Uterus (tissue), 4 donors: ENCODE results near the gene HECTD1. TPM values are rescaled to one million over a fixed set of nuclear protein-coding genes. Genes with fewer than 3 reads are reported as not detected.
"Not testable (repeated sequence)": the region's sequence is repeated elsewhere in the genome, so short reads cannot be mapped to it uniquely, and the experiment has no call there.

Experiments used
- DNase-seq, 2 donors: peaks; one replicate each; pipeline ENCODE4 v3.0.0-alpha.2; 2019 to 2020
- H3K27ac ChIP-seq, 2 donors: fragments of 200-600 bp; sonication (generic); 1 replicate in 1 of 2; 2 replicates in 1 of 2; pipeline ENCODE4 v1.5.1; 2016 to 2018
- H3K27me3 ChIP-seq, 2 donors: fragments of 200-600 bp; sonication (generic); one replicate each; pipeline ENCODE4 v1.5.1; 2018 to 2019; ENCODE audit warnings: control low read depth in 1 of 2
- H3K36me3 ChIP-seq, 2 donors: fragments of 200-600 bp; sonication (generic); one replicate each; pipeline ENCODE4 v1.5.1; 2019; ENCODE audit warnings: control low read depth in 1 of 2
- H3K4me1 ChIP-seq, 2 donors: fragments of 200-600 bp; sonication (generic); one replicate each; pipeline ENCODE4 v1.5.1; 2018 to 2019; ENCODE audit warnings: control low read depth in 1 of 2
- H3K4me3 ChIP-seq, 2 donors: fragments of 200-600 bp; sonication (generic); 1 replicate in 1 of 2; 2 replicates in 1 of 2; pipeline ENCODE4 v1.5.1; 2018 to 2019; ENCODE audit warnings: mild to moderate bottlenecking in 1 of 2
- H3K9me3 ChIP-seq, 2 donors: fragments of 200-600 bp; sonication (generic); one replicate each; pipeline ENCODE4 v1.5.1; 2019; ENCODE audit warnings: control low read depth in 1 of 2
- POLR2A ChIP-seq, 2 donors: fragments of 450-650 bp; IDR thresholded peaks; one replicate each; pipeline ENCODE4 v1.6.1; 2016; ENCODE audit warnings: antibody characterized with exemption in 2 of 2, mild to moderate bottlenecking in 1 of 2, moderate library complexity in 1 of 2
- intact Hi-C: fragments of 100-400 bp; cut with DNase I; formaldehyde crosslinking; loops from one replicate; pipeline ENCODE4 v1.15.1; 2023; ENCODE audit warnings: low total_unique reads
- total RNA-seq, 4 donors: library from RNA; depleted of rRNA in 3 of 4; stranded (reverse); fragments of >200 nt in 3 of 4; gene quantifications; one replicate each; pipeline versions ENCODE4 v1.1.0 to v1.2.4, GENCODE V29; 2014 to 2023
- TF ChIP-seq, protein P1 (sequence below), 4 experiments: fragments of 200-600 bp in 2 of 4; fragments of 450-650 bp in 2 of 4; sonication (generic) in 2 of 4; IDR thresholded peaks; one replicate each; pipeline ENCODE4 v1.5.1; 2016 to 2019; ENCODE audit warnings: antibody characterized with exemption in 4 of 4, mild to moderate bottlenecking in 2 of 4, moderate library complexity in 1 of 4
- donor health status: DM: yes; HTN: yes; CAD: no.

The HECTD1 gene
- total RNA-seq, 4 donors from 2014 or later = 99.4 to 434 (median 307) TPM

DNA sequence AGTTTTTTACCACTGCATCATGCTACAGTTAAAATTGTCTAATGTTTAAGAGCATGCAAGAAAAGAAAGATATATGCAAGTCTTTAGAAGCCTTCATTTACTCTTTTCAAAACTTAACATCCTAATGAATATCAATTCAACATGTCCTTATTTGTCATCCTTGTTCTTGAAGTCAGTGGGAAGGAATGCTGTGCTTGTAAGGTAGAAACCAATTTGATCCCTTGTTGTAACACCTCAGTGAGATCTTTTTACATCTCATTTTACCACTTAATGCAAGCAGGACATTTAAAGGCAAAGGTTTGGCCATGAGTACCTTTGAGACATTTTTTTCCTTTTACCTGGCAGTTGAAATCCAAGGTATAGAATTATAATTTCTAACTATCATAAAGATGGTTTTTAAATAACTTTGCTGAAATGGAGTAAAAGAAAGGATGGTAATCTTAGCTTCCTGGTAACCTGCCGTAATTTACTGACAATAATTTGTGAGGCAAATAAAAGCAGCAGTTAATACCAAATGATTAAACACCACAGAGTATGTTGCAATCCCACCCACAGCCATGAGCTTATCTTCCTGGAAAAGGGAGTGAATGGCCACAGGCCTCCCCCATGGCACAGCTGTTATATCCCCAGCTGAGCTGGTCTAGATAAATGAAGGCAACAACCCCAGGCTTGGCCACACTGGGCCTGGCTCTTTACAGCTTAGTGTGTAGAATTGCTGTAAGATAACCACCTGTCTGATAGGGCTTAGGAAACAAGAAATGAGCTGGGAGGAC lies 148.3 kb downstream of the HECTD1 start:
- Histone ChIP-seq H3K4me1 (no peaks in the 10 kb centered on the region), H3K9me3 (no peaks in the 10 kb centered on the region), H3K27ac (peak overlapping the region in 1 of 2 donors; percentile 21), H3K27me3 (no peaks in the 10 kb centered on the region), H3K36me3 (no peaks in the 10 kb centered on the region), H3K4me3 (no peak overlapping the region)
- TF ChIP-seq, protein P1, sequence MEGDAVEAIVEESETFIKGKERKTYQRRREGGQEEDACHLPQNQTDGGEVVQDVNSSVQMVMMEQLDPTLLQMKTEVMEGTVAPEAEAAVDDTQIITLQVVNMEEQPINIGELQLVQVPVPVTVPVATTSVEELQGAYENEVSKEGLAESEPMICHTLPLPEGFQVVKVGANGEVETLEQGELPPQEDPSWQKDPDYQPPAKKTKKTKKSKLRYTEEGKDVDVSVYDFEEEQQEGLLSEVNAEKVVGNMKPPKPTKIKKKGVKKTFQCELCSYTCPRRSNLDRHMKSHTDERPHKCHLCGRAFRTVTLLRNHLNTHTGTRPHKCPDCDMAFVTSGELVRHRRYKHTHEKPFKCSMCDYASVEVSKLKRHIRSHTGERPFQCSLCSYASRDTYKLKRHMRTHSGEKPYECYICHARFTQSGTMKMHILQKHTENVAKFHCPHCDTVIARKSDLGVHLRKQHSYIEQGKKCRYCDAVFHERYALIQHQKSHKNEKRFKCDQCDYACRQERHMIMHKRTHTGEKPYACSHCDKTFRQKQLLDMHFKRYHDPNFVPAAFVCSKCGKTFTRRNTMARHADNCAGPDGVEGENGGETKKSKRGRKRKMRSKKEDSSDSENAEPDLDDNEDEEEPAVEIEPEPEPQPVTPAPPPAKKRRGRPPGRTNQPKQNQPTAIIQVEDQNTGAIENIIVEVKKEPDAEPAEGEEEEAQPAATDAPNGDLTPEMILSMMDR (IDR thresholded peaks at IDR 0.05) = peak in 1 of 4 experiments; percentile 17
- TF ChIP-seq POLR2A (IDR thresholded peaks at IDR 0.05) = no peak
- intact Hi-C loops = no loop called here
- peak; percentile 58 to 77 for DNase-seq

DNA sequence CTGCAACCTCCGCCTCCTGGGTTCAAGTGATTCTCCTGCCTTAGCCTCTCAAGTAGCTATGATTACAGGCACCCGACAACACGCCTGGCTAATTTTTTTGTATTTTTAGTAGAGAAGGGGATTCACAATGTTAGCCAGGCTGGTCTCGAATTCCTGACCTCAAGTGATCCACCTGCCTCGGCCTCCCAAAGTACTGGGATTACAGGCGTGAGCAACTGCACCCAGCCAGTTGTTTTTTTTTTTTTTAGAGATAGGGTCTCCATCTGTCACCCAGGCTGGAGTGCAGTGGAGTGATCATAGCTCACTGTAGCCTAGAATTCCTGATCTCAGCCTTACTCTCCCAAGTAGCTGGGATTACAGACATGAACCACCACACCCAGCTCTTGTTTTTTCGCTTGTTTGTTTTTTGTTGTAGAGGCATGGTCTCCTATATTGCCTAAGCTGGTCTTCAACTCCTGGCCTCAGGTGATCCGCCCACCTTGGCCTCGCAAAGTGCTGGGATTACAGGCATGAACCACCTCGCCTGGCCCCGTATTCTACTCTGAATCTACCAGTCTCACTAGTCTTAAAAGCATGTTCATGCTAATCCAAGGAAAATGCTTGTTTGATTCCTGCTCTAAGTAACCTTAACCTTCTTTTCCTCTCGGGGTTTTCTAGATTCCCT lies 149.8 kb downstream of the HECTD1 start:
- Histone ChIP-seq H3K27ac (no peak overlapping the region), H3K9me3 (no peaks in the 10 kb centered on the region), H3K27me3 (no peaks in the 10 kb centered on the region), H3K4me3 (no peak overlapping the region), H3K4me1 (no peaks in the 10 kb centered on the region), H3K36me3 (no peaks in the 10 kb centered on the region)
- TF ChIP-seq POLR2A (IDR thresholded peaks at IDR 0.05) = no peak
- TF ChIP-seq, protein P1 (IDR thresholded peaks at IDR 0.05) = no peak
- intact Hi-C loops = no loop called here
- no peak for DNase-seq

DNA sequence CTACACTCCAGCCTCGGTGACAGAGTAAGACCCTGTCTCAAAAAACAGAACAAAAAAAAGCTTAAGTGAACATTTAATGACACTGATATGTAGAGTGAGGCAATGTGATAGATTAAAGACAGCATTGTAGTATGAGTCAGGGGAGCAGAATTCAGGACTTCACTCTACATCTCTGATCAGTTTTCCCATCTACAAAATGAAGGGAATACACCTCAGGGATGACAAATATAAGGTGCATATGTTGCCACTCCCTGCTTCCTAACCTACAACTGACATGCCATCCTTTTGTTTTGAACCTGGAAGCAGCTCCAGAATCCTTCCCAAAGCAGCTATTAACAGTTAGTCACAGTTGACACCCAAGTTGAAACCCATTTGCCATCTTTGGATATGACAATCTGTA lies 150.6 kb downstream of the HECTD1 start:
- intact Hi-C loops = no loop called here
- H3K36me3 ChIP-seq = no peaks in the 10 kb centered on the region
- TF ChIP-seq, protein P1 (IDR thresholded peaks at IDR 0.05) = no peak
- TF ChIP-seq POLR2A (IDR thresholded peaks at IDR 0.05) = no peak

DNA sequence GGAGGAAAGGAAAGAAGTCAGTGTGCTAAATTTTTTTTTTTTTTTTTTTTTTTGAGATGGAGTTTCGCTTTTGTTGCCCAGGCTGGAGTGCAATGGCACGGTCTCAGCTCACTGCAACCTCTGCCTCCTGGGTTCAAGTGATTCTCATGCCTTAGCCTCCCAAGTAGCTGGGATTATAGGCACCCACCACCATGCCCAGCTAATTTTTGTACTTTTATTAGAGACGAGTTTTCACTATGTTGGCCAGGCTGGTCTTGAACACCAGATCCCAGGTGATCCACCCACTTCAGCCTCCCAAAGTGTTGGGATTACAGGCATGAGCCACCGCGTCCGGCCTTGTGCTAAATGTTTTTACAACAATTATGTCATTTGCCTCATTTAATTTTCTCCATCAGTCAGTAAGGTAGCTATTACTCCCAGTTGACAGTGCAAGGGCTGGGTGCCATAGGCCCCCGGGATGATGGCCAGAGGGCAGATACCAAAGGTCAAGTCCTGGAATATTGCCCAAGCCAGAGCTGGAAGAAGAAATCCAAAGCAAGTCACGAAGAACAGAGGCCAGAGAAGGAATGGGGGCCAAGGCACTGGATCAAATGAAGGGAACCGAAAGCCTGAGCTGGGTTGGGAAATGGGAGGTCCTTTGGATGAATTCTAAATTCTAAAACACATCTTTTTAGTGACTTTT lies 154.5 kb downstream of the HECTD1 start:
- H3K27me3 ChIP-seq, H3K4me1 ChIP-seq, H3K9me3 ChIP-seq, intact Hi-C loops, H3K4me3 ChIP-seq, H3K36me3 ChIP-seq: not testable (repeated sequence)
- peak overlapping the region; percentile 11 to 67 for H3K27ac ChIP-seq
- peak; percentile 82 to 93 for DNase-seq

More for the DNA sequence above, 150.6 kb downstream of the HECTD1 start:
- no peaks in the 10 kb centered on the region for H3K27me3 ChIP-seq
- H3K4me1 ChIP-seq = no peaks in the 10 kb centered on the region
- H3K9me3 ChIP-seq = no peaks in the 10 kb centered on the region
- H3K4me3 ChIP-seq = no peak overlapping the region
- DNase-seq = no peak
- H3K27ac ChIP-seq = no peak overlapping the region

DNA sequence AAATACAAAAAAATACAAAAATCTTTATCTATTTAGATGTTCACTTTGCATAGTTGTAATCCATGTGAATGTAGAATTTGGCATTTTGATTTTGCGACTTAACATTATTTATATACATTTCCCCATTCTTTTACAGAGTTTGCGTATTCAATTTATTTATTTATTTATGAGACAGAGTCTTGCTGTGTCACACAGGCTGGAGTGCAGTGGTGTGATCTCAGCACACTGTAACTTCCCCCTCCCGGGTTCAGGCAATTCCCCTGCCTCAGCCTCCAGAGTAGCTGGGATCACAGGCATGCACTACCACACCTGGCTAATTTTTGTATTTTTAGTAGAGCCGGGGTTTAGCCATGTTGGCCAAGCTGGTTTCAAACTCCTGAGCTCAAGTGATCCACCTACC lies 156.1 kb downstream of the HECTD1 start:
- no peaks in the 10 kb centered on the region for H3K27me3 ChIP-seq
- no peaks in the 10 kb centered on the region for H3K36me3 ChIP-seq
- TF ChIP-seq, protein P1 (IDR thresholded peaks at IDR 0.05) = no peak
- TF ChIP-seq POLR2A (IDR thresholded peaks at IDR 0.05) = no peak
- H3K9me3 ChIP-seq = no peaks in the 10 kb centered on the region
- DNase-seq = no peak
- no peaks in the 10 kb centered on the region for H3K4me1 ChIP-seq
- intact Hi-C loops = no loop called here
- H3K27ac ChIP-seq = no peak overlapping the region
- H3K4me3 ChIP-seq = no peak overlapping the region
